ENCODE results near the gene ID4. TPM values are rescaled to one million over a fixed set of nuclear protein-coding genes. Genes with fewer than 3 reads are reported as not detected.

ID4 gene
- total RNA-seq, 2 experiments from 2014 or later = not detected

DNA sequence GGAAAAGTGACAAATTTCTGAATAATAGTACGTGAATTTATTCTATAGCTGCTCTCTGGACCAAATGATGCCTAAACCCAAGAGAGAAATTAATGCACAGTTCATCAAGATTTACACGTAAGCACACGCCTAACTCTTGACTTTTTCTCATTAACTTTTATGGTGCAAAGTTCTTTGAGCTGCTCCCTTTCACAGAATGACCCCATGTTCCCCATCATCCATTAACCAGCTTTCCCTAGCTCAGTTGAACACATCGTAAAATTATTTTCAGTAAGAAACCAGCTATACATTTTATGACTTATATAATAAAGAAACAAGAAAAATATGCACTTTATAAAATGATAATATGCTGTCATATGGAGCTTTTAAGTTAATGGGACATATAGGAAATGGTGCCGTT lies 54.3 kb downstream of the ID4 start:
- H3K36me3 Mint-ChIP-seq = no peaks in the 10 kb centered on the region
- ATAC-seq (ENCODE audit: low read depth) = no peak
- no peak overlapping the region for H3K4me3 Mint-ChIP-seq
- no peak for DNase-seq
- no peaks in the 10 kb centered on the region for H3K4me1 Mint-ChIP-seq
- H3K27ac Mint-ChIP-seq = no peak overlapping the region
- H3K27me3 Mint-ChIP-seq = no peaks in the 10 kb centered on the region
- H3K9me3 Mint-ChIP-seq = no peaks in the 10 kb centered on the region
- POLR2A ChIA-PET = no interaction called here
